ENCODE measurements around the gene TESPA1.
A peak's percentile ranks its signal among the peaks of the same experiment; 100 is the strongest.
"Not testable (repeated sequence)": the region's sequence is repeated elsewhere in the genome, so short reads cannot be mapped to it uniquely, and the experiment has no call there.

The TESPA1 gene

GRCh38 chr12:54981796-54982195 is 2.8 kb downstream of the TESPA1 start:
- no peak for DNase-seq

DNA sequence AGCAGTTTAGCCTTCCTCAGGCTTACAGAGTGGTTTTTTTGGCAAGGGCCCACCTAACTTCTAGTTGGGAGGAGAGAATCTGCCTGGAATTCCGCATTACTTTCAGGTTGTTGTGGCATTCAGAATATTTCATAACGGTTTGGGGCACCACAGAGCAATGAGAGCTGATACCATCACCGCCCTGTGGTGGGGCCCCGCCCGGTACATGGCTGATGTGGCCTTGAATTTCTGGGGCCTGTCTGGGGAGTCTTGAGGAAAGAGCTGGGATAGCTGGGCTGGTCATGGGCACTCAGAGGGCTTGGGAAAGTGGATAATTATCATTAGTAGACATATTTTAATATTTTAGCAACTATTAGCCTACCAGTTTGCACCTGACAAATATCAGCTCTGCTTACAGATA is 4.2 kb downstream of the TESPA1 start:
- DNase-seq, result peak; percentile 11

DNA sequence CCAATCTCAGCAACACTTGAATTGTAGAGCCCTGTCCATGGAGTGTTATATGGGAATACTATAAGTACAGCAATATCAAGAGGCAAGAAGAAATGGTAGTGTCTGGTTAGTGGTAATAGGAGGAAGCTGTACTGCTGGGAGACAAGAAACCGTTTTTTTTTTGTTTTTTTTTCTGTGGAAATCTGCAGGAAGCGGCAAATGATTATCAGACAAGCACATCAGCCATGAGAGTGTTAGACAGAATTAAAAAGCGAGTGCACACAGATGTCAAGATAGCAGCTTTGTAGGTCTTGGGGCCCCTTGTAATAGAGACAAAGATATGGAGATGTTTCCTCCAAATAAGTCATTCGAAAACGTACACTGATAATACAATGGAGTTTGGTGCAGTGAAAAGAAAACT is 6.7 kb downstream of the TESPA1 start:
- DNase-seq, result no peak

- DNase-seq, result no peak
Observed at GRCh38 chr12:54977155-54977554, 7.4 kb downstream of the TESPA1 start.

DNA sequence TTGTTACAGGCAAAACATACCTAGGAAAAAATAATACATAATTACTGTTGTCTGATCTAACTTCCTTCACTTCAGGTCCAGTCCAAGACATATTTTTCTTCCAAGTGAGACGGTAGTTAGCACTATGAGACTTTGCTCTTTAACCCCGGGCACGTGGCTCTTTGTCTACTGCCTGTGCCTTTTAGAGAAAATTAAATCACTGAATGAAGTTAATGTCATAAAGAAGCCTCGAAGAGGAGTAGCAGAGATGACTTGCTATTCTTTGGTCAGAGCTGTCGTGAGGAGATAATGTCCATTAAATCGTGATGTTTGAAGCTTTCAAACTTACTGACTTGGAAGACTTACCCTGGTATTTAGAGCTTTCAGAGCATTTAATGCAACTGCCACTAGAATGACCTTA is 8.7 kb downstream of the TESPA1 start:
- no peak for DNase-seq

GRCh38 chr12:54975272-54975671 is 9.3 kb downstream of the TESPA1 start:
- no peak for DNase-seq

DNA sequence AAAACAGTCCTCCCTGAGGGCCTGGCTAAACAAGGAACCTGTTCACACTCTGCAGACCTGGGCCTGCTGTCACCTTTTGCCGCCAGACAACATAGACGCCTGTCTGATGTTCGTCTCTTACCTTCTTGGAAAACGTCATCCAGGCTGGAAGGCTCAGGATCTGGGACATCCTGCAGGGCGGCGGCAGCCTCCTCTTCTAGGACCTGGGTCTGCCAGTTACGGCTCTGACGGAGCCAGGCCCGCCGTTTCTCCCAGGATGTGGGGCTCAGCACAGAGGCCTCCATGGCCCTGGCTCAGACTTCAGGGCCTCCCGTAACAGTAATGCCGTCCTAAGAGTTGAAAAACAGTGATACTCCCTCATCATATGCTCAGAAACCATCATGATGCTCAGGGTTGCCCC is 10.3 kb downstream of the TESPA1 start:
- DNase-seq, result no peak

DNA sequence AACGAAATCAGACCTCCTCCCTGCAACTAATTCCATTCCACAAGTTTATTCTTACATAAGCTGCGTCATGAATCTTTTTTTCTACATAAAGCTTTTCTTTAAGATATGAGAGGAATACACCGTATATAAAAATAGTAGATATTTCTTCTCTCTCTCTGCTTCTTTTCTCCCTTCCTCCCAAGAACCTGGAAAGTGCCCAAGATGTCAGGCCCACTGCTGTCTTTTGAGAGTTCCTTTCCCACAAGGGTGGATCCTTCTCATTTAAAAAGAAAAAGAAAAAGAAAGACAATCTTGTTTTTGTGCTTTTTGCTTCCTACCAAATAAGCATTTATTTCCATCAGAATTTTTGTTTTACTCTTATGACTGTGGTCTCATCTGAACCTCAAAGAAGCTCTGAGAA is 11.0 kb downstream of the TESPA1 start:
- DNase-seq, result no peak

GRCh38 chr12:54970741-54971140 is 13.8 kb downstream of the TESPA1 start:
- no peak for DNase-seq

GRCh38 chr12:54968181-54968730 is 16.3 kb downstream of the TESPA1 start:
- no peak for DNase-seq

GRCh38 chr12:54967461-54967860 is 17.1 kb downstream of the TESPA1 start:
- no peak for DNase-seq

DNA sequence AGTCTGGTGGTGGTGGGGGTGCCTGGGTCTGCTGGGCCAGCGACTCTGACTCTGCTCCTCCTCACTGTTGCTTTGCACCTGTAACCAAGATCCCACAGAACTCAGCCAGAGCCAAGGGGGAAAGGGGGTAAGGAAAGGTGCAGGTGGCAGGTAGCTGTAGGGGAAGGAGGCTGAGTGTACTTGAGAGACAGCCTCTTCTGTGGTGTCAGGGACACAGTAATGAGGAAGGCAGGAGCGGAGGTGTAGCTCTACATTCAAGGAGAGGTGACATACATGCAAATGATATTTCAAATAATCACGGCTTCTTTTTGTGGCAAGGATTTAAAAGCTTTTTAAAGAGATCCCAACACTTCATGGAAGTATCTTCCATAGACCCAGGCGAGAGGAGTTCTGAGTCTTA is 23.4 kb downstream of the TESPA1 start:
- no peak for DNase-seq

- DNase-seq, result no peak
Observed at GRCh38 chr12:54959291-54960018, 25.1 kb downstream of the TESPA1 start.

GRCh38 chr12:54958048-54958658 is 26.4 kb downstream of the TESPA1 start:
- peak; percentile 28 for DNase-seq

GRCh38 chr12:54956818-54957641 is 27.5 kb downstream of the TESPA1 start:
- no peak for DNase-seq

GRCh38 chr12:54956322-54956721 is 28.2 kb downstream of the TESPA1 start:
- no peak for DNase-seq

- no peak for DNase-seq
Observed at GRCh38 chr12:54954801-54955200, 29.8 kb downstream of the TESPA1 start.

GRCh38 chr12:54954228-54954627 is 30.3 kb downstream of the TESPA1 start:
- no peak for DNase-seq

GRCh38 chr12:54950071-54950727 is 34.4 kb downstream of the TESPA1 start:
- DNase-seq, result no peak

DNA sequence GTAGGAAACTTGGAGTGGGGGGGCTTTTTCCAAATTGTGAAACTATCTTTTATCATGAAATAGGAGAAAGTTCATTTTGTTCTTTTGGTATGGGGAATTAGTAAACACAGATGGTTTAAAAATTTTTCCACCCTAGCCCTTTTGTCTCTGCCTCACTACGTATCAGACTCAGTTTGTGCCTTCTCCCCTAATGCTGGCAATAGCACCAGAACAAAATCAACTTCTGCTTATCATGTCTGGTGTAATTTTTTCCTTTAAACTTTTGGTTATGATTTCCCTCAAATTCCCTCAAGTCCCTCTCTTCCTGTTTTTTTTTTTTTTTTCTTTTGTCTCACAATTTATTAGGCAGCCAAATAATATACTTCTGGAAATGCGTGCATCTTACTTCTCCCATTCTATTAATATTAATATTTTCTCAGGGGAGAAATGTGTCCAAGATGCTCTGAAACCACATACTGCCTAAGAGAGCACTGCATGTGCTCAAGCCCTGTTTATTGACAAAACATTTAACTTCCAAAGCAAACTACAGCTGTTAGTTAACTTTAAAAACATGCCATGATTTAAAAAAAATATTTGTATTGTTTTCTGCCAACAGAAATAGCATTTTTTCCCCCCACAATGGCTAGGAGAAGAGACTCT is 35.4 kb downstream of the TESPA1 start:
- DNase-seq, result no peak

DNA sequence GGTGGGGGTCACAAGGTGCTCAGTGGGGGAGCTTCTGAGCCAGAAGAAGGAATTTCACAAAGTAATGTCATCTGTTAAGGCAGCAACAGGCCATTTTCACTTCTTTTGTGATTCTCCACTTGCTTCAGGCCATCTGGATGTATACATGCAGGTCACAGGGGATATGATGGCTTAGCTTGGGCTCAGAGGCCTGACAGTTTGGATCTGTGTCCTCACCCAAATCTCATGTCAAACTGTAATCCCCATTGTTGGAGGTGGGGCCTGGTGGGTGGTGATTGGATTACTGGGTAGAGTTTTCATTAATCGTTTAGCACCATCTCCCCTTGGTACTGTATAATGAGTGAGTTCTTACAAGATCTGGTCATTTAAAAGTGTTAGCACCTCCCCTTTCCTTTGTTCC is 36.4 kb downstream of the TESPA1 start:
- DNase-seq, result no peak

DNA sequence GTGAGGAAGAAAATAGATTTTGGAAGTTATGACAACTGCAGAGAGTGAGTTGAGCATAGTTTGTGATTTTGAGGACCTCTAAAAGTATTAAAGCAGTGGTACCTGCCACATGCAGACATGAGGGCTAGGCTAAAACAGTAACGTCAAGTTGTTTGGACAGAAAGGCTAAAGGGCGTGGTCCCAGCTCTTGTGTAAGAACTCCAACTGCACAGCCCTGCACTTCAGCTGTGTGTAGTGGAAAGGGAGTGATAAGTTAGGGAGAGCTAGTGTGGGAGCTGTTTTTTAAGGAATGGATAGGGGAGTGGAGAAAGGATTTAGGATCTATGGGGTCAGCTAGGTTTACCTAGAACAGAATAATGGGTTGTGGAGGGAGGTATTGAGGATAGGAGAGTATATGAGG is 39.5 kb downstream of the TESPA1 start:
- no peak for DNase-seq

GRCh38 chr12:54943292-54943691 is 41.3 kb downstream of the TESPA1 start:
- DNase-seq, result not testable (repeated sequence)
